ENCODE results near the gene SUSD1. TPM values are rescaled to one million over a fixed set of nuclear protein-coding genes. Genes with fewer than 3 reads are reported as not detected.

The SUSD1 gene
- total RNA-seq, 1 experiment from 2014 or later, result 8.1 TPM

DNA sequence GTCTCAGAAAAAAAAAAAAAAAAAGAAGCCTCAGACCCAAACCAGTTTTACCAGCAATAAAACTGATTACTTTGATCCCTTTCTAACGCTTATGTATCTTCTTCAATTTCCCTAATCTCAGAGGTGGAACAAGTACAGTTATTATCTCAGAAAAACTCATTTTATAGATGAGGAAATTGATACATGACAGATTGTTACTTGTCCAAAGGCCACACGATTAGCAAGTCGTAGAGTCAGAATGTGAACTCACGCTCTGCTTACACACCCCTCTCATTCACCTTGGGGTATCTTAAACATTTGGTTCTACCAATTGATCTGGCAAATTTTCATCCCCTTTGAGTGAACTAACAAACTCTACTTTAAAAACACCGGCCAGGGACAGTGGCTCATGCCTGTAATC lies 110.2 kb downstream of the SUSD1 start:
- no peak overlapping the region for H3T11ph ChIP-seq (ENCODE audit: low read length)
- no peak overlapping the region for H2BK15ac ChIP-seq (ENCODE audit: low read depth, low read length)
- H4K91ac ChIP-seq (ENCODE audit: insufficient read length, low read depth, low read length), result no peak overlapping the region
- H4K5ac ChIP-seq (ENCODE audit: insufficient read length, low read depth, low read length), result no peak overlapping the region
- H3K79me2 ChIP-seq (ENCODE audit: insufficient read depth, low read length), result no peaks in the 10 kb centered on the region
- no peaks in the 10 kb centered on the region for H3K9me3 ChIP-seq (ENCODE audit: control insufficient read depth, low read depth, low read length)
- Mint-ChIP-seq H3K27ac (no peak overlapping the region), H3K36me3 (ENCODE audit: insufficient read depth in 1 of 3, low read depth in 3 of 3) (peaks cover 7 to 12% (median 12%) of the 10 kb centered on the region in 3 experiments; a peak in 6 of 7 replicates), H3K4me3 (no peak overlapping the region), H3K27me3 (ENCODE audit: low read depth) (no peaks in the 10 kb centered on the region), H3K9me3 (peaks cover 8 to 9% of the 10 kb centered on the region in 2 experiments), H3K4me1 (peaks cover 12 to 23% of the 10 kb centered on the region in 2 experiments)
- no peak overlapping the region for H3K18ac ChIP-seq (ENCODE audit: insufficient read length, low read depth, low read length)
- no peak overlapping the region for H3K23ac ChIP-seq (ENCODE audit: insufficient read length, low read depth, low read length)
- H2BK12ac ChIP-seq (ENCODE audit: insufficient read length, low read depth, low read length), result no peak overlapping the region
- H3K4me2 ChIP-seq (ENCODE audit: insufficient read depth, insufficient read length, low read length), result no peak overlapping the region
- no CpG with 5 or more reads among the region's 5 CpGs for WGBS (ENCODE audit: extremely low coverage, insufficient read length, low lambda C conversion rate)
- H3K27me3 ChIP-seq (ENCODE audit: insufficient read depth, low read length), result no peaks in the 10 kb centered on the region
- DNase-seq, result no peak
- no peak overlapping the region for H3K14ac ChIP-seq (ENCODE audit: insufficient read depth, low read length)
- H3K79me1 ChIP-seq (ENCODE audit: insufficient read depth, low read depth, low read length, poor library complexity, severe bottlenecking), result no peaks in the 10 kb centered on the region
- no peaks in the 10 kb centered on the region for H3K23me2 ChIP-seq (ENCODE audit: insufficient read length, low read depth, low read length, poor library complexity, severe bottlenecking)
- H2BK5ac ChIP-seq (ENCODE audit: insufficient read length, low read length), result no peak overlapping the region
- TF ChIP-seq, protein P1, sequence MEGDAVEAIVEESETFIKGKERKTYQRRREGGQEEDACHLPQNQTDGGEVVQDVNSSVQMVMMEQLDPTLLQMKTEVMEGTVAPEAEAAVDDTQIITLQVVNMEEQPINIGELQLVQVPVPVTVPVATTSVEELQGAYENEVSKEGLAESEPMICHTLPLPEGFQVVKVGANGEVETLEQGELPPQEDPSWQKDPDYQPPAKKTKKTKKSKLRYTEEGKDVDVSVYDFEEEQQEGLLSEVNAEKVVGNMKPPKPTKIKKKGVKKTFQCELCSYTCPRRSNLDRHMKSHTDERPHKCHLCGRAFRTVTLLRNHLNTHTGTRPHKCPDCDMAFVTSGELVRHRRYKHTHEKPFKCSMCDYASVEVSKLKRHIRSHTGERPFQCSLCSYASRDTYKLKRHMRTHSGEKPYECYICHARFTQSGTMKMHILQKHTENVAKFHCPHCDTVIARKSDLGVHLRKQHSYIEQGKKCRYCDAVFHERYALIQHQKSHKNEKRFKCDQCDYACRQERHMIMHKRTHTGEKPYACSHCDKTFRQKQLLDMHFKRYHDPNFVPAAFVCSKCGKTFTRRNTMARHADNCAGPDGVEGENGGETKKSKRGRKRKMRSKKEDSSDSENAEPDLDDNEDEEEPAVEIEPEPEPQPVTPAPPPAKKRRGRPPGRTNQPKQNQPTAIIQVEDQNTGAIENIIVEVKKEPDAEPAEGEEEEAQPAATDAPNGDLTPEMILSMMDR (conservative IDR thresholded peaks at IDR 0.05), result no peak
- H3K4ac ChIP-seq (ENCODE audit: low read depth, low read length), result no peak overlapping the region
- no peaks in the 10 kb centered on the region; the same call in 1 of the 2 replicates for H3K4me1 ChIP-seq (ENCODE audit: insufficient read depth, low read length)
- H4K8ac ChIP-seq (replicated peaks; ENCODE audit: insufficient read length, low read depth, low read length), result no peak overlapping the region
- H2BK20ac ChIP-seq (ENCODE audit: low read depth, low read length, poor library complexity, severe bottlenecking), result no peak overlapping the region
- no peak overlapping the region for H2BK120ac ChIP-seq (ENCODE audit: low read depth, low read length, poor library complexity, severe bottlenecking)
- H3K27ac ChIP-seq (ENCODE audit: insufficient read length, low read depth, low read length), result no peak overlapping the region
- H2AK5ac ChIP-seq (ENCODE audit: insufficient read length, low read length), result no peak overlapping the region
- H3K9ac ChIP-seq (ENCODE audit: extremely low read depth, insufficient read length, low read length), result no peak overlapping the region
- no peak overlapping the region for H2AFZ ChIP-seq (ENCODE audit: low read length)
- no peaks in the 10 kb centered on the region for H4K20me1 ChIP-seq (ENCODE audit: control insufficient read depth, insufficient read depth, insufficient read length)
- H3K56ac ChIP-seq (ENCODE audit: insufficient read length, low read depth, low read length), result no peak overlapping the region
